Retinal pigment epithelial cell (primary cell): ENCODE data around the gene C2orf42.

ENCODE experiments used
- DNase-seq: peaks from one replicate; pipeline ENCODE4 v3.0.0-alpha.2; 2010; ENCODE audit warnings: low read depth
- H3K4me3 ChIP-seq: 2 replicates; pipeline ENCODE4 v1.5.1; 2011; ENCODE audit warnings: mild to moderate bottlenecking, low read length, control low read depth, moderate library complexity
- CTCF ChIP-seq: conservative IDR thresholded peaks from 2 replicates; pipeline ENCODE4 v1.5.1; 2011; ENCODE audit warnings: low read depth, low read length, control low read depth, inconsistent platforms

C2orf42 gene

GRCh38 chr2:70124983-70125480 is 65.8 kb downstream of the C2orf42 start:
- peak overlapping the region; percentile 41 for H3K4me3 ChIP-seq
- no peak for TF ChIP-seq CTCF
- no peak for DNase-seq

- no peak for TF ChIP-seq CTCF
- peak overlapping the region; percentile 55 for H3K4me3 ChIP-seq
- no peak for DNase-seq
Observed at GRCh38 chr2:70123829-70124116, 67.0 kb downstream of the C2orf42 start.

GRCh38 chr2:70123051-70123828 is 67.6 kb downstream of the C2orf42 start:
- H3K4me3 ChIP-seq = no peak overlapping the region
- no peak for TF ChIP-seq CTCF
- DNase-seq = no peak

GRCh38 chr2:70122470-70122869 is 68.3 kb downstream of the C2orf42 start:
- TF ChIP-seq CTCF = no peak
- H3K4me3 ChIP-seq = no peak overlapping the region
- DNase-seq = no peak

GRCh38 chr2:70121627-70122372 is 69.0 kb downstream of the C2orf42 start:
- DNase-seq = no peak
- no peak for TF ChIP-seq CTCF
- no peak overlapping the region for H3K4me3 ChIP-seq

- no peak for DNase-seq
- no peak for TF ChIP-seq CTCF
- H3K4me3 ChIP-seq = no peak overlapping the region
Observed at GRCh38 chr2:70118798-70119454, 71.9 kb downstream of the C2orf42 start.
